ENCODE measurements around the gene METTL14. TPM values are rescaled to one million over a fixed set of nuclear protein-coding genes. Genes with fewer than 3 reads are reported as not detected.
A peak's percentile ranks its signal among the peaks of the same experiment; 100 is the strongest.

Gene METTL14
- total RNA-seq, 1 experiment from 2014 or later, result 9.5 TPM

DNA sequence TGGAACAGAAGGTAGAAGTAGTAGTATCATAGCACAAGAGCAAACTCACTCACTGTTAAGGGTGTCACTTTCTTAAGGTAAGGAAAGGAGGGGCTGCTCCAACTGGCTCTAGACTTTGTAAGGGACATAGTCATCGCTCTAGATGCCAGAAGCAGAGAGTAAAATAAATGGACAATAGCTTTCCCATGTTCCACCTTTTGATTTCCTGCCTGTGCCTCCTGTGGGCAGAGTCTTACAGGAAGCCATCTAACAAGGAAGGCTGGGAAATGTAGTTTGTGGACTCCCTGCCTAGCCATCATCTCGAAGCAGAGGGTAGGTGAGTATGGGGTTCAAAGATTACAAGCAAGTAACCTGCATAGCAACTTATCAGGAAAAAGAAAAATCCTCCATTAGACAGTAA, 1.7 kb upstream of the METTL14 start:
- H3K9ac ChIP-seq (ENCODE audit: low read length), result no peak overlapping the region
- no peak overlapping the region; the same call in 1 of the 2 replicates for H3K4me2 ChIP-seq (ENCODE audit: low read length)
- H3K4me3 ChIP-seq (ENCODE audit: low read length), result no peak overlapping the region
- peaks cover 8% of the 10 kb centered on the region; the same call in 1 of the 2 replicates for H3K4me1 ChIP-seq (ENCODE audit: insufficient read depth, low read length)
- no peaks in the 10 kb centered on the region for H3F3A ChIP-seq (ENCODE audit: low read length, unreplicated experiment)
- H4K20me1 ChIP-seq (ENCODE audit: low read length), result no peaks in the 10 kb centered on the region
- peak overlapping the region; percentile 31; the same call in 1 of the 2 replicates for H2AFZ ChIP-seq (ENCODE audit: low read length)
- H3K36me3 ChIP-seq (ENCODE audit: low read depth, low read length), result no peaks in the 10 kb centered on the region; the same call in 1 of the 2 replicates
- intact Hi-C loops (cut with micrococcal nuclease), result loop anchor here (10.0 kb wide), 1 partner anchor 259 kb away; no protein-coding TSS in a partner anchor
- CTCF ChIA-PET, result no interaction called here
- no peaks in the 10 kb centered on the region for H3K9me2 ChIP-seq (replicated peaks; ENCODE audit: low read length)
- H3K27ac ChIP-seq (ENCODE audit: low read length), result no peak overlapping the region
- TF ChIP-seq, protein P1, sequence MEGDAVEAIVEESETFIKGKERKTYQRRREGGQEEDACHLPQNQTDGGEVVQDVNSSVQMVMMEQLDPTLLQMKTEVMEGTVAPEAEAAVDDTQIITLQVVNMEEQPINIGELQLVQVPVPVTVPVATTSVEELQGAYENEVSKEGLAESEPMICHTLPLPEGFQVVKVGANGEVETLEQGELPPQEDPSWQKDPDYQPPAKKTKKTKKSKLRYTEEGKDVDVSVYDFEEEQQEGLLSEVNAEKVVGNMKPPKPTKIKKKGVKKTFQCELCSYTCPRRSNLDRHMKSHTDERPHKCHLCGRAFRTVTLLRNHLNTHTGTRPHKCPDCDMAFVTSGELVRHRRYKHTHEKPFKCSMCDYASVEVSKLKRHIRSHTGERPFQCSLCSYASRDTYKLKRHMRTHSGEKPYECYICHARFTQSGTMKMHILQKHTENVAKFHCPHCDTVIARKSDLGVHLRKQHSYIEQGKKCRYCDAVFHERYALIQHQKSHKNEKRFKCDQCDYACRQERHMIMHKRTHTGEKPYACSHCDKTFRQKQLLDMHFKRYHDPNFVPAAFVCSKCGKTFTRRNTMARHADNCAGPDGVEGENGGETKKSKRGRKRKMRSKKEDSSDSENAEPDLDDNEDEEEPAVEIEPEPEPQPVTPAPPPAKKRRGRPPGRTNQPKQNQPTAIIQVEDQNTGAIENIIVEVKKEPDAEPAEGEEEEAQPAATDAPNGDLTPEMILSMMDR (conservative IDR thresholded peaks at IDR 0.05; ENCODE audit: low read depth, low read length), result no peak
- TF ChIP-seq EZH2phosphoT487 (IDR thresholded peaks at IDR 0.05; ENCODE audit: borderline replicate concordance, low read length), result no peak
- TF ChIP-seq EZH2 (IDR thresholded peaks at IDR 0.05; ENCODE audit: low read length, unreplicated experiment), result no peak
- POLR2A ChIA-PET (ENCODE audit: unreplicated experiment), result no interaction called here
- no peaks in the 10 kb centered on the region for H3K9me3 ChIP-seq (ENCODE audit: low read length)
- H3K27me3 ChIP-seq (ENCODE audit: low read length), result no peaks in the 10 kb centered on the region
- no TSS peak for BruUV-seq (replicated peaks)
- peaks cover 29% of the 10 kb centered on the region for H3K79me2 ChIP-seq (ENCODE audit: low read length)
- DNase-seq (peak; percentile 27), ATAC-seq (peak; percentile 27; the same call in 1 of the 2 replicates)

DNA sequence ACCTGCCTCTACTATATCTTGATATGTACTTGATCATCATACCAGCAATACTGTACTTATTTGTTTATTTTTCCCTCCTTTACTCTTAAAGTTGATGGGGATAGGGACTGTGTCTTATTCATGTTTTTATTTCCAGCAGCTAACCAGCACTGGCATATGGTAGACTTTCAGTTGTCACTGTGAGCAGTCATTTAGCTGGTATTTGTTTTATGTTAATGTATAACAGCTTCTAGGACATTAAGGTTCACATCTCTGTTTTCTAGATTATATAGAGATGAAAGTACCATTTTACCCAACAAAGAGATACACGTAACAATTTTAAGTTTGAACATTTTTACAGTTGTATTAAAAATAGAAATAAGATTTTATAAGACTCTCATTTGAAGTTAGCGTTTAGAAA, 17.9 kb downstream of the METTL14 start:
- no peaks in the 10 kb centered on the region for H3F3A ChIP-seq (ENCODE audit: low read length, unreplicated experiment)
- no peak overlapping the region for H3K9ac ChIP-seq (ENCODE audit: low read length)
- H3K4me2 ChIP-seq (ENCODE audit: low read length), result no peak overlapping the region
- no peak for ATAC-seq
- no peak overlapping the region for H3K27ac ChIP-seq (ENCODE audit: low read length)
- no peaks in the 10 kb centered on the region for H4K20me1 ChIP-seq (ENCODE audit: low read length)
- no peak for DNase-seq
- H3K4me3 ChIP-seq (ENCODE audit: low read length), result no peak overlapping the region
- no peak overlapping the region for H2AFZ ChIP-seq (ENCODE audit: low read length)
- no peaks in the 10 kb centered on the region for H3K27me3 ChIP-seq (ENCODE audit: low read length)
- BruUV-seq (replicated peaks), result no TSS peak
- H3K79me2 ChIP-seq (ENCODE audit: low read length), result no peaks in the 10 kb centered on the region
- H3K9me2 ChIP-seq (replicated peaks; ENCODE audit: low read length), result no peaks in the 10 kb centered on the region
- POLR2A ChIA-PET (ENCODE audit: unreplicated experiment), result no interaction called here
- intact Hi-C loops (cut with micrococcal nuclease), result no loop called here
- CTCF ChIA-PET, result no interaction called here
- no peaks in the 10 kb centered on the region for H3K4me1 ChIP-seq (ENCODE audit: insufficient read depth, low read length)
- peaks cover 14% of the 10 kb centered on the region; the same call in 1 of the 2 replicates for H3K36me3 ChIP-seq (ENCODE audit: low read depth, low read length)
- TF ChIP-seq EZH2 (IDR thresholded peaks at IDR 0.05; ENCODE audit: low read length, unreplicated experiment) (no peak), EZH2phosphoT487 (IDR thresholded peaks at IDR 0.05; ENCODE audit: borderline replicate concordance, low read length) (no peak)
- TF ChIP-seq, protein P1 (conservative IDR thresholded peaks at IDR 0.05; ENCODE audit: low read depth, low read length), result no peak
- no peaks in the 10 kb centered on the region for H3K9me3 ChIP-seq (ENCODE audit: low read length)

DNA sequence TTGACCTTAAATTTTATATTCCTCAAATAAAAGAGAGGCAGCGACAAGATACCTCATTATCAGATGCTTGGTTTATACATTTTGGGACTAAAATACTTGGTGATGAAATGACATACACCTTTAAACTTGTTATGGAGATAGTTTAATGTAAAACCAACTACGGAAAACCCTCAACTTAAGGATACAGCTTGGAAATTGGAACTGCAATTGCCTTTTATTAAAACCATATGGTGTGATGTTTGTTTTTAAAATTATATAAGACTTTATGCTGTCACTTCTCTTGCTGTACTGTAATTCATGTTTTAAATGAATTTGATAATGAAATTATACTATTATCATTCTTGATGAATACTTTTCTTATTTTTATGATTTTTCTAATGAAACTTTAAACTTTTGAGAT, 25.9 kb downstream of the METTL14 start:
- no peak for TF ChIP-seq EZH2phosphoT487 (IDR thresholded peaks at IDR 0.05; ENCODE audit: borderline replicate concordance, low read length)
- no peak for TF ChIP-seq EZH2 (IDR thresholded peaks at IDR 0.05; ENCODE audit: low read length, unreplicated experiment)
- TF ChIP-seq, protein P1 (conservative IDR thresholded peaks at IDR 0.05; ENCODE audit: low read depth, low read length), result no peak
- no TSS peak for BruUV-seq (replicated peaks)
- Histone ChIP-seq H2AFZ (ENCODE audit: low read length) (no peak overlapping the region), H3K9ac (ENCODE audit: low read length) (no peak overlapping the region), H3K36me3 (ENCODE audit: low read depth, low read length) (peaks cover 19% of the 10 kb centered on the region), H3K9me2 (replicated peaks; ENCODE audit: low read length) (no peaks in the 10 kb centered on the region), H3K9me3 (ENCODE audit: low read length) (no peaks in the 10 kb centered on the region), H3K4me1 (ENCODE audit: insufficient read depth, low read length) (no peaks in the 10 kb centered on the region), H3K4me2 (ENCODE audit: low read length) (no peak overlapping the region), H3K27ac (ENCODE audit: low read length) (no peak overlapping the region), H3F3A (ENCODE audit: low read length, unreplicated experiment) (no peaks in the 10 kb centered on the region), H3K27me3 (ENCODE audit: low read length) (no peaks in the 10 kb centered on the region), H3K4me3 (ENCODE audit: low read length) (no peak overlapping the region), H4K20me1 (ENCODE audit: low read length) (no peaks in the 10 kb centered on the region), H3K79me2 (ENCODE audit: low read length) (no peaks in the 10 kb centered on the region)
- no peak for DNase-seq
- CTCF ChIA-PET, result no interaction called here
- intact Hi-C loops (cut with micrococcal nuclease), result no loop called here
- POLR2A ChIA-PET (ENCODE audit: unreplicated experiment), result no interaction called here
- ATAC-seq, result no peak
